Endodermal cell (in vitro differentiated cells): Measurements from ENCODE around the gene KIF1B. TPM values are rescaled to one million over a fixed set of nuclear protein-coding genes. Genes with fewer than 3 reads are reported as not detected.
"Not testable (repeated sequence)": the region's sequence is repeated elsewhere in the genome, so short reads cannot be mapped to it uniquely, and the experiment has no call there.

ENCODE experiments used
- DNase-seq: peaks from one replicate; pipeline ENCODE4 v3.0.0-alpha.2; 2017
- H3K27ac ChIP-seq: 2 replicates; pipeline ENCODE4 v1.5.1; 2013; ENCODE audit warnings: mild to moderate bottlenecking, low read depth, low read length, moderate library complexity
- H3K27me3 ChIP-seq: 2 replicates; pipeline ENCODE4 v1.6.1; 2013; ENCODE audit warnings: mild to moderate bottlenecking, low read length, moderate library complexity; ENCODE audit not compliant: insufficient read depth, control insufficient read depth, poor library complexity, severe bottlenecking
- H3K36me3 ChIP-seq: 2 replicates; pipeline ENCODE4 v1.7.0; 2013; ENCODE audit warnings: mild to moderate bottlenecking, low read length, moderate library complexity; ENCODE audit not compliant: control insufficient read depth, insufficient read depth
- H3K4me1 ChIP-seq: one replicate; pipeline ENCODE4 v1.7.0; 2013; ENCODE audit warnings: low read length; ENCODE audit not compliant: control insufficient read depth, insufficient read depth
- H3K4me3 ChIP-seq: 2 replicates; pipeline ENCODE4 v1.5.1; 2013; ENCODE audit warnings: mild to moderate bottlenecking, low read length, moderate library complexity
- H3K9ac ChIP-seq: 2 replicates; pipeline ENCODE4 v1.6.1; 2013; ENCODE audit warnings: mild to moderate bottlenecking, low read length, moderate library complexity; ENCODE audit not compliant: poor library complexity, severe bottlenecking; ENCODE audit errors: extremely low read depth
- H3K9me3 ChIP-seq: 2 replicates; pipeline ENCODE4 v1.6.1; 2013; ENCODE audit warnings: mild to moderate bottlenecking, low read length, moderate library complexity; ENCODE audit not compliant: control insufficient read depth
- H3K27ac Mint-ChIP-seq: 2 replicates; pipeline ENCODE4 v1.8.0; 2020; ENCODE audit warnings: mixed read lengths
- H3K27me3 Mint-ChIP-seq: 2 replicates; pipeline ENCODE4 v1.8.0; 2021; ENCODE audit warnings: mild to moderate bottlenecking, mixed read lengths; ENCODE audit not compliant: insufficient read depth
- H3K36me3 Mint-ChIP-seq: 2 replicates; pipeline ENCODE4 v1.8.0; 2020; ENCODE audit warnings: low read depth, mixed read lengths
- H3K4me1 Mint-ChIP-seq: 2 replicates; pipeline ENCODE4 v1.8.0; 2020; ENCODE audit warnings: mixed read lengths
- H3K4me3 Mint-ChIP-seq: 2 replicates; pipeline ENCODE4 v1.8.0; 2020; ENCODE audit warnings: mild to moderate bottlenecking, moderate library complexity, mixed read lengths
- H3K9me3 Mint-ChIP-seq: 2 replicates; pipeline ENCODE4 v1.8.0; 2020; ENCODE audit warnings: mild to moderate bottlenecking, mixed read lengths
- WGBS, 2 experiments: methylation state at CpG; one replicate each; pipeline versions ENCODE4 v1.1.5 to v1.1.7; 2013; ENCODE audit warnings: missing lambda C conversion rate in 2 of 2, mixed read lengths in 1 of 2; ENCODE audit not compliant: insufficient coverage in 1 of 2, insufficient read length in 1 of 2; 5-methylcytosine and 5-hydroxymethylcytosine counted together
- total RNA-seq, 2 donors: library from RNA; stranded (reverse); fragmentation: NEBNext Ultra II Directional in 1 of 2; extraction: Animal tissue kit (Norgen Biotek cat#: 25700) in 1 of 2; gene quantifications; 2 replicates in 1 of 2; 3 replicates in 1 of 2; pipeline ENCODE4 v1.2.1, GENCODE V29; 2021
- TF ChIP-seq, protein P1 (sequence below): fragments of 200-600 bp; sonication (generic); conservative IDR thresholded peaks from 2 replicates; pipeline ENCODE4 v1.5.0; 2021; ENCODE audit warnings: antibody characterized with exemption, mild to moderate bottlenecking

Gene KIF1B
- total RNA-seq, 2 donors from 2014 or later = 71.5 to 74.2 TPM

DNA sequence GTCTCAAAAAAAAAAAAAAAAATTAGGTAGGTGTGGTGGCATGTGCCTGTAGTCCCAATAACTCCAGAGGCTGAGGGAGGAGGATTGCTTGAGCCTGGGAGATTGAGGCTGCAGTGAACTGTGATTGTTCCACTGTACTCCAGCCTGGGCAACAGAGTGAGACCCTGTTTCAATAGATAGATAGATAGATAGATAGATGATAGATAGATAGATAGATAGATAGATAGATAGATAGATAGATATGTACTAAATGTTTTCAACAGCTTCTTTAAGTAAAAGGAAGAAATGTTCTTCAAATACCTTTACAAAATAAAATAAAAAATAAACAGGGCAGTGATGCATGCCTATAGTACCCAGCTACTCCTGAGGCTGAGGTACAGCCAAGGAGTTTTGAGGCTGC is 9.8 kb downstream of the KIF1B start:
- no peaks in the 10 kb centered on the region for H3K27me3 Mint-ChIP-seq
- Histone ChIP-seq H3K27me3 (no peaks in the 10 kb centered on the region), H3K4me1 (no peaks in the 10 kb centered on the region), H3K36me3 (no peaks in the 10 kb centered on the region), H3K27ac (no peak overlapping the region), H3K9me3 (peaks cover 8% of the 10 kb centered on the region), H3K4me3 (no peak overlapping the region), H3K9ac (no peak overlapping the region)
- peaks cover 6% of the 10 kb centered on the region for H3K36me3 Mint-ChIP-seq
- H3K4me1 Mint-ChIP-seq = peaks cover 2% of the 10 kb centered on the region
- TF ChIP-seq, protein P1, sequence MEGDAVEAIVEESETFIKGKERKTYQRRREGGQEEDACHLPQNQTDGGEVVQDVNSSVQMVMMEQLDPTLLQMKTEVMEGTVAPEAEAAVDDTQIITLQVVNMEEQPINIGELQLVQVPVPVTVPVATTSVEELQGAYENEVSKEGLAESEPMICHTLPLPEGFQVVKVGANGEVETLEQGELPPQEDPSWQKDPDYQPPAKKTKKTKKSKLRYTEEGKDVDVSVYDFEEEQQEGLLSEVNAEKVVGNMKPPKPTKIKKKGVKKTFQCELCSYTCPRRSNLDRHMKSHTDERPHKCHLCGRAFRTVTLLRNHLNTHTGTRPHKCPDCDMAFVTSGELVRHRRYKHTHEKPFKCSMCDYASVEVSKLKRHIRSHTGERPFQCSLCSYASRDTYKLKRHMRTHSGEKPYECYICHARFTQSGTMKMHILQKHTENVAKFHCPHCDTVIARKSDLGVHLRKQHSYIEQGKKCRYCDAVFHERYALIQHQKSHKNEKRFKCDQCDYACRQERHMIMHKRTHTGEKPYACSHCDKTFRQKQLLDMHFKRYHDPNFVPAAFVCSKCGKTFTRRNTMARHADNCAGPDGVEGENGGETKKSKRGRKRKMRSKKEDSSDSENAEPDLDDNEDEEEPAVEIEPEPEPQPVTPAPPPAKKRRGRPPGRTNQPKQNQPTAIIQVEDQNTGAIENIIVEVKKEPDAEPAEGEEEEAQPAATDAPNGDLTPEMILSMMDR = no peak
- DNase-seq = no peak
- no peak overlapping the region for H3K4me3 Mint-ChIP-seq
- H3K27ac Mint-ChIP-seq = no peak overlapping the region
- H3K9me3 Mint-ChIP-seq = peaks cover 6% of the 10 kb centered on the region

DNA sequence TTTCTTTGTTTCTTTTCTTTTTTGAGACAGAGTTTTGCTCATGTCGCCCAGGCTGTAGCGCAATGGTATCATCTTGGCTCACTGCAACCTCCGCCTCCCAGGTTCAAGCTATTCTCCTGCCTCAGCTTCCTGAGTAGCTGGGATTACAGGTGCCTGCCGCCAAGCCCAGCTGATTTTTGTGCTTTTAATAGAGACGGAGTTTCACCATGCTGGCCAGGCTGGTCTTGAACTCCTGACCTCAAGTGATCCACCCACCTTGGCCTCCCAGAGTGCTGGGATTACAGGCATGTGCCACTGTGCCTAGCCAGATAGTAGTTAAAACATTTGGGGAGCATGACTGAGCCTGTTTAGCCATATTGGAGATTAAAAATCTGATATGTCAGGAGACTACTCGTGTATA is 10.3 kb downstream of the KIF1B start:
- not testable (repeated sequence) for H3K27ac Mint-ChIP-seq, H3K4me3 ChIP-seq
- WGBS, 2 experiments = 88 to 94% methylated on average over 3 to 6 of the region's 6 CpGs

DNA sequence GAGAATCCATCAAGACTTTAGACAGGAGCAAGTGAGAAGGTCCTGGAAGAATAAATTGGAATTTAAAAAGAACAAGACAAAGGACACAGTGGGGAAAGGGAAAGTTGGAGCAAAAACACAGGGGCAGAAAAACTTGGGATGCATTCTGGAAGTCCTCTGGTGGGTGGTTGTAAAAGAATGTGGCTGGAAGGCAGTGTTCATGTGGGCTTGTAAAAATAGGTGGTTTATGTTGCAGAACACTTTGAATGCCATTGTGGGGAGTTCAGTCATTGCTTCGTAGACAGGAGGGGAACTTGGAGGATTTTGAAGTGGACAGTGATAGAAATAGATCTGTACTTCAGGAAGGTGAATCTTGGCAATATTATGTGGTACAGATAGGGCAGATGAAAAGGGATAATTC is 15.2 kb downstream of the KIF1B start:
- Mint-ChIP-seq H3K4me3 (no peak overlapping the region), H3K27ac (no peak overlapping the region), H3K27me3 (no peaks in the 10 kb centered on the region), H3K9me3 (peaks cover 6% of the 10 kb centered on the region), H3K36me3 (peaks cover 9% of the 10 kb centered on the region), H3K4me1 (no peaks in the 10 kb centered on the region)
- TF ChIP-seq, protein P1 = no peak
- Histone ChIP-seq H3K27ac (no peak overlapping the region), H3K36me3 (no peaks in the 10 kb centered on the region), H3K4me3 (no peak overlapping the region), H3K4me1 (no peaks in the 10 kb centered on the region), H3K9ac (no peak overlapping the region), H3K9me3 (peaks cover 8% of the 10 kb centered on the region), H3K27me3 (no peaks in the 10 kb centered on the region)
- DNase-seq = no peak
- WGBS, 2 experiments = 57 to 97% methylated on average over 1 of the region's 1 CpG

More for the DNA sequence above, 10.3 kb downstream of the KIF1B start:
- not testable (repeated sequence) for H3K36me3 Mint-ChIP-seq, H3K9ac ChIP-seq, H3K27ac ChIP-seq, H3K9me3 ChIP-seq, H3K36me3 ChIP-seq, H3K4me1 Mint-ChIP-seq, H3K9me3 Mint-ChIP-seq, H3K4me3 Mint-ChIP-seq, H3K4me1 ChIP-seq, DNase-seq, H3K27me3 ChIP-seq, H3K27me3 Mint-ChIP-seq

DNA sequence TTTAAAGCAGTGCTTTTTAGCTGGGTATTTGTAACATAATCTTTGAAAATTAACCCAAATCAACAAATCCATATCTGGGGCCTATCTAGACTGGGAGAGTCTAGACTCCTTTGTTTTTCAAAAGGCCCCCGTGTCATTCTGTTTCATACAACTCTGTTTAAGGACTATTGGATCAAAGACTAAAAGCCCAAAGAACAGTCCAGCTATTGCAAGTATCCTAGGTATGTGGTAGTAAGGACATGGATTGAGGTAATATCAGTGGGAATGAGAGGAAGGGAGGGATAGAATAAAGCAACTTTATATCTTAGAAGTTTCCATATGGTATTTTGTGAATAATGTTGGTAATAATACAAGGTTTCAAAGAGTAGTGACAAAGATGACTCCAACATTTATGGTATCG is 18.2 kb downstream of the KIF1B start:
- Histone ChIP-seq H3K4me3 (no peak overlapping the region), H3K36me3 (peaks cover 11% of the 10 kb centered on the region), H3K9ac (no peak overlapping the region), H3K9me3 (peaks cover 8% of the 10 kb centered on the region), H3K27ac (no peak overlapping the region), H3K27me3 (no peaks in the 10 kb centered on the region), H3K4me1 (no peaks in the 10 kb centered on the region)
- WGBS, 2 experiments = 75 to 93% methylated on average over 2 of the region's 2 CpGs
- Mint-ChIP-seq H3K9me3 (peaks cover 4% of the 10 kb centered on the region), H3K27me3 (no peaks in the 10 kb centered on the region), H3K4me3 (no peak overlapping the region), H3K36me3 (peaks cover 2% of the 10 kb centered on the region), H3K4me1 (no peaks in the 10 kb centered on the region), H3K27ac (no peak overlapping the region)
- TF ChIP-seq, protein P1 = no peak
- DNase-seq = no peak
